Right atrium auricular region (tissue), 2 donors: ENCODE results near the gene NAMPT. TPM values are rescaled to one million over a fixed set of nuclear protein-coding genes. Genes with fewer than 3 reads are reported as not detected.

Experiments
- DNase-seq: peaks from one replicate; pipeline ENCODE4 v3.0.0-alpha.2; 2019; ENCODE audit warnings: low spot score
- H3K27ac ChIP-seq, 2 donors: fragments of 200-600 bp; sonication (generic); 1 replicate in 1 of 2; 2 replicates in 1 of 2; pipeline ENCODE4 v1.5.1; 2016 to 2019
- H3K27me3 ChIP-seq, 2 donors: fragments of 200-600 bp; sonication (generic); one replicate each; pipeline versions ENCODE4 v1.5.1 to v1.6.0; 2017 to 2019
- H3K36me3 ChIP-seq: fragments of 200-600 bp; sonication (generic); one replicate; pipeline ENCODE4 v1.5.1; 2016
- H3K4me1 ChIP-seq, 2 donors: fragments of 200-600 bp; sonication (generic); one replicate each; pipeline versions ENCODE4 v1.5.1 to v1.6.0; 2017 to 2019
- H3K4me3 ChIP-seq, 2 donors: fragments of 200-600 bp; sonication (generic); 1 replicate in 1 of 2; 2 replicates in 1 of 2; pipeline ENCODE4 v1.5.1; 2017 to 2019; ENCODE audit warnings: mild to moderate bottlenecking in 1 of 2, moderate library complexity in 1 of 2
- H3K9me3 ChIP-seq, 2 donors: fragments of 200-600 bp; sonication (generic); one replicate each; pipeline ENCODE4 v1.5.1; 2019
- total RNA-seq, 2 donors: library from RNA; depleted of rRNA; stranded (reverse); fragments of >200 nt; gene quantifications; one replicate each; pipeline ENCODE4 v1.1.0, GENCODE V29; 2016
- TF ChIP-seq, protein P1 (sequence below), 2 donors: fragments of 200-600 bp; sonication (generic); IDR thresholded peaks; one replicate each; pipeline ENCODE4 v1.5.1; 2019; ENCODE audit warnings: antibody characterized with exemption in 2 of 2

Gene NAMPT
- total RNA-seq, 2 donors from 2014 or later: 143 to 194 TPM

DNA sequence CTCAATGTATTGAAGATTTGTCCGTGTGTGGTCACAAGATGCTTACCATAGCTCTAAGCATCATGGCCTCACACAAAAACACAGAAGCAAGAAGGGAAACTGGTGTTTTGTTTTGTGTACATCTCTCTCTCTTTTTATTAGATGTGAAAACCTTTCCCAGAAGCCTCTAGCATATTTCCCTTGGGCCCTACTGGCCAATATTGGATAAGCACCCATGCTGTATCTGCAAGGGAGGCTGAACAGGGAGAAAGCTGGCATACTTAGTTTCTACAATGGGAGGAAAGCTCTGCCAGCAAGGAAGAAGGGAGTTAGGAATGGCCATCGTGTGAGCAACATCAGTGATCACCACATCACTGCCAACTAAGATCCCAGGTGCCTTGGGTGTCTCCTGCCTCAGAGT is 9.6 kb upstream of the NAMPT start:
- Histone ChIP-seq H3K4me1 (no peaks in the 10 kb centered on the region), H3K36me3 (no peaks in the 10 kb centered on the region), H3K27me3 (no peaks in the 10 kb centered on the region), H3K9me3 (no peaks in the 10 kb centered on the region), H3K4me3 (no peak overlapping the region), H3K27ac (no peak overlapping the region)
- TF ChIP-seq, protein P1, sequence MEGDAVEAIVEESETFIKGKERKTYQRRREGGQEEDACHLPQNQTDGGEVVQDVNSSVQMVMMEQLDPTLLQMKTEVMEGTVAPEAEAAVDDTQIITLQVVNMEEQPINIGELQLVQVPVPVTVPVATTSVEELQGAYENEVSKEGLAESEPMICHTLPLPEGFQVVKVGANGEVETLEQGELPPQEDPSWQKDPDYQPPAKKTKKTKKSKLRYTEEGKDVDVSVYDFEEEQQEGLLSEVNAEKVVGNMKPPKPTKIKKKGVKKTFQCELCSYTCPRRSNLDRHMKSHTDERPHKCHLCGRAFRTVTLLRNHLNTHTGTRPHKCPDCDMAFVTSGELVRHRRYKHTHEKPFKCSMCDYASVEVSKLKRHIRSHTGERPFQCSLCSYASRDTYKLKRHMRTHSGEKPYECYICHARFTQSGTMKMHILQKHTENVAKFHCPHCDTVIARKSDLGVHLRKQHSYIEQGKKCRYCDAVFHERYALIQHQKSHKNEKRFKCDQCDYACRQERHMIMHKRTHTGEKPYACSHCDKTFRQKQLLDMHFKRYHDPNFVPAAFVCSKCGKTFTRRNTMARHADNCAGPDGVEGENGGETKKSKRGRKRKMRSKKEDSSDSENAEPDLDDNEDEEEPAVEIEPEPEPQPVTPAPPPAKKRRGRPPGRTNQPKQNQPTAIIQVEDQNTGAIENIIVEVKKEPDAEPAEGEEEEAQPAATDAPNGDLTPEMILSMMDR (IDR thresholded peaks at IDR 0.05): no peak
- no peak for DNase-seq

GRCh38 chr7:106291247-106291646 is 6.5 kb upstream of the NAMPT start:
- Histone ChIP-seq H3K9me3 (no peaks in the 10 kb centered on the region), H3K4me3 (no peak overlapping the region), H3K27ac (no peak overlapping the region), H3K36me3 (no peaks in the 10 kb centered on the region), H3K4me1 (no peaks in the 10 kb centered on the region), H3K27me3 (no peaks in the 10 kb centered on the region)
- TF ChIP-seq, protein P1 (IDR thresholded peaks at IDR 0.05): no peak
- DNase-seq: no peak

GRCh38 chr7:106290319-106290718 is 5.5 kb upstream of the NAMPT start:
- H3K27ac ChIP-seq: no peak overlapping the region
- no peak for DNase-seq
- no peaks in the 10 kb centered on the region for H3K4me1 ChIP-seq
- H3K9me3 ChIP-seq: no peaks in the 10 kb centered on the region
- H3K27me3 ChIP-seq: no peaks in the 10 kb centered on the region
- H3K36me3 ChIP-seq: no peaks in the 10 kb centered on the region
- TF ChIP-seq, protein P1 (IDR thresholded peaks at IDR 0.05): no peak
- no peak overlapping the region for H3K4me3 ChIP-seq

DNA sequence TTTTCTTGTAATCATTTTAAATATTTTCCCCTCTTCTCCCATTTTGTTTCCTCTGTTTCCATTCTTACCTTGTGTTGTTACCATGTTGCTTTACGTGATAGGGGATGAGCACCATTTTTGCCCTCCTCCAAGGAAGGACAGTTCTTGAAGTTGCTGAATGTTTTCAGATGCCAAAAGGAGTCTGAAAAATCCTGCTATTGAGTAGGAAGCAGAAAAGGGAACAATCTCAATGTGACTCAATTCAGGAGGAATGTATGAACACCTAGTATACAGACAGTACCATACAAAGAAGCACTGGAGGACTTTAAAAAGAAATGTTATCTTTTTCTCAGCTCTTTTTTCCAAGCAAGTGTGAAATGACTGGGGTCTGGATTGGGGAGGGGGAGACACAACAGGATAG is 5.1 kb upstream of the NAMPT start:
- no peaks in the 10 kb centered on the region for H3K9me3 ChIP-seq
- no peaks in the 10 kb centered on the region for H3K36me3 ChIP-seq
- H3K27ac ChIP-seq: no peak overlapping the region
- no peaks in the 10 kb centered on the region for H3K4me1 ChIP-seq
- H3K4me3 ChIP-seq: no peak overlapping the region
- no peaks in the 10 kb centered on the region for H3K27me3 ChIP-seq
- TF ChIP-seq, protein P1 (IDR thresholded peaks at IDR 0.05): no peak
- no peak for DNase-seq

DNA sequence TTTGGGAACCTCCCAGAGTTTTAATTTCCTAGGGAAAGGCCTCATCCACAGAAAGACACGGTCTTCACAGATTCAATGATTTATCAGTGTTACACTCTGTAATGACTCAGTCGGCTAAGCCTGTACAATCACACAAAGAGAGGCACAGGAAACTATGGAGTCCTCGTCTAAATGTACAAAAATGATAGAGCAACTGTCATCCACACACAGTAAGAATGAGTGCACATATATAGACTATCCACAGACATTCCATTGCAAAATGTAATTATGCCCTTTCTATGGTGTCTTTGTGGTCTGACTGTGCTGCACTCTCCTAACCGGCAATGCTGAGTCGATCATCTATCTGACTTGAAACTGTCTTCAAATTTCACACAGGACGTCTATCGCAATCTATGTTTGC is 3.5 kb upstream of the NAMPT start:
- TF ChIP-seq, protein P1 (IDR thresholded peaks at IDR 0.05): no peak
- no peaks in the 10 kb centered on the region for H3K27me3 ChIP-seq
- no peak overlapping the region for H3K4me3 ChIP-seq

GRCh38 chr7:106287786-106288185 is 3.0 kb upstream of the NAMPT start:
- H3K27me3 ChIP-seq: no peaks in the 10 kb centered on the region
- H3K4me1 ChIP-seq: peaks cover 0 to 11% of the 10 kb centered on the region in 2 donors
- TF ChIP-seq, protein P1 (IDR thresholded peaks at IDR 0.05): no peak
- H3K9me3 ChIP-seq: no peaks in the 10 kb centered on the region
- no peak overlapping the region for H3K4me3 ChIP-seq
- no peaks in the 10 kb centered on the region for H3K36me3 ChIP-seq
- no peak for DNase-seq
- no peak overlapping the region for H3K27ac ChIP-seq

More for the DNA sequence above, 3.5 kb upstream of the NAMPT start:
- Histone ChIP-seq H3K36me3 (no peaks in the 10 kb centered on the region), H3K4me1 (peaks cover 0 to 6% of the 10 kb centered on the region in 2 donors), H3K9me3 (no peaks in the 10 kb centered on the region), H3K27ac (no peak overlapping the region)
- no peak for DNase-seq
